Vagina (tissue), 2 donors: ENCODE results near the gene FAS. TPM values are rescaled to one million over a fixed set of nuclear protein-coding genes. Genes with fewer than 3 reads are reported as not detected.
"Not testable (repeated sequence)": the region's sequence is repeated elsewhere in the genome, so short reads cannot be mapped to it uniquely, and the experiment has no call there.

ENCODE experiments used
- DNase-seq, 2 donors: peaks; one replicate each; pipeline ENCODE4 v3.0.0-alpha.2; 2017; ENCODE audit errors: extremely low spot score in 2 of 2
- H3K27ac ChIP-seq: fragments of 200-600 bp; sonication (generic); one replicate; pipeline ENCODE4 v1.5.1; 2019
- H3K27me3 ChIP-seq: fragments of 200-600 bp; sonication (generic); one replicate; pipeline ENCODE4 v1.5.1; 2019
- H3K36me3 ChIP-seq, 2 donors: fragments of 200-600 bp; sonication (generic); one replicate each; pipeline ENCODE4 v1.5.1; 2017 to 2019
- H3K4me1 ChIP-seq: fragments of 200-600 bp; sonication (generic); one replicate; pipeline ENCODE4 v1.5.1; 2019
- H3K4me3 ChIP-seq, 2 donors: fragments of 200-600 bp; sonication (generic); 1 replicate in 1 of 2; 2 replicates in 1 of 2; pipeline ENCODE4 v1.5.1; 2016 to 2019
- H3K9me3 ChIP-seq: fragments of 200-600 bp; sonication (generic); one replicate; pipeline ENCODE4 v1.5.1; 2019
- POLR2A ChIP-seq, 2 donors: fragments of 450-650 bp; IDR thresholded peaks; one replicate each; pipeline ENCODE4 v1.6.1; 2017; ENCODE audit warnings: antibody characterized with exemption in 2 of 2, mild to moderate bottlenecking in 2 of 2, moderate library complexity in 2 of 2
- POLR2AphosphoS5 ChIP-seq, 2 donors: sonication (generic); formaldehyde crosslinking; IDR thresholded peaks; one replicate each; pipeline ENCODE4 v1.9.0; 2017; ENCODE audit warnings: antibody characterized with exemption in 2 of 2, mild to moderate bottlenecking in 2 of 2, low read depth in 1 of 2; ENCODE audit not compliant: insufficient read depth in 1 of 2
- intact Hi-C: fragments of 100-400 bp; cut with DNase I; formaldehyde crosslinking; loops from one replicate; pipeline ENCODE4 v1.15.1; 2023
- total RNA-seq: library from RNA; depleted of rRNA; stranded (reverse); fragments of >200 nt; gene quantifications from one replicate; pipeline ENCODE4 v1.2.3, GENCODE V29; 2016
- TF ChIP-seq, protein P1 (sequence below), 3 experiments: fragments of 450-650 bp in 2 of 3; fragments of 200-600 bp in 1 of 3; sonication (generic) in 1 of 3; IDR thresholded peaks; one replicate each; pipeline ENCODE4 v1.5.1; 2017 to 2019; ENCODE audit warnings: antibody characterized with exemption in 3 of 3, mild to moderate bottlenecking in 2 of 3, moderate library complexity in 2 of 3

Gene FAS
- total RNA-seq, 1 donor from 2014 or later, result 41.0 TPM

DNA sequence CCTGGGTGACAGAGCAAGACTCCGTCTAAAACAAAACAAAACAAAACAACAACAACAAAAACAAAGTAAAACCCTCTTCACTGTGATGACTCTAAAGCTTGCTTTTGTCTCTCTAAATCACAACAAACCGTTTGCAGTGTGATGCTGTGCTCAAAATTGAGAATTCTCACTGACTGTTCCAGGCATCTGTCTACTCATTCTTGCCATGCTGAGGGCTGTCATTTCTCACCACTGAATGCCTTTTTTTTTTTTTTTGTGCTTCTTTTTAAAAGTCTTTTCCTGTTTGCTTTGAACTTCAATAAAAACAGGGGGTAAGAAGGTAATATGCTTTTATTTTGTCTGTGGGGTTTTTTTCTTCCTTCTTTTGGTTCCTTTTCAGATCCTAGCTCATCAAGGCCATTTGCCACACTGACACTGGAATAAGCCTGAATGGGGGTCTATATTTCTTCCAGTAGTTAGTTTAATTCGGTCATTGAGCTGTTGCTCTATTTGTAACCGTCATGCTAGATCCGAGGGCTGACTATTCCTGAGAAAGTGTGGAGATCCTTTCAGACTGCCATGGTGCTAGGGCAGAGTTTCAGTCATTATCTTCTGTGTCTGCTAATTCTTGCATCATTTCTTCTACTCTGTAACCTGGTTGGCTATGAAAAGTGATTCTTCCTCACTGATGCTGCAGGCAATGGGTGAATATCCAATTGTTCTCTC lies 10.6 kb downstream of the FAS start:
- no peak for DNase-seq
- Histone ChIP-seq H3K4me3 (peak overlapping the region in 1 of 2 donors; percentile 18), H3K27ac (peak overlapping the region; percentile 38), H3K27me3 (no peaks in the 10 kb centered on the region), H3K9me3 (no peaks in the 10 kb centered on the region), H3K36me3 (peaks cover 0 to 5% of the 10 kb centered on the region in 2 donors), H3K4me1 (peaks cover 48% of the 10 kb centered on the region)
- no peak for TF ChIP-seq POLR2AphosphoS5 (IDR thresholded peaks at IDR 0.05; ENCODE audit: insufficient read depth in 1 of 2, low read depth in 1 of 2)
- TF ChIP-seq POLR2A (IDR thresholded peaks at IDR 0.05), result no peak
- intact Hi-C loops, result no loop called here

DNA sequence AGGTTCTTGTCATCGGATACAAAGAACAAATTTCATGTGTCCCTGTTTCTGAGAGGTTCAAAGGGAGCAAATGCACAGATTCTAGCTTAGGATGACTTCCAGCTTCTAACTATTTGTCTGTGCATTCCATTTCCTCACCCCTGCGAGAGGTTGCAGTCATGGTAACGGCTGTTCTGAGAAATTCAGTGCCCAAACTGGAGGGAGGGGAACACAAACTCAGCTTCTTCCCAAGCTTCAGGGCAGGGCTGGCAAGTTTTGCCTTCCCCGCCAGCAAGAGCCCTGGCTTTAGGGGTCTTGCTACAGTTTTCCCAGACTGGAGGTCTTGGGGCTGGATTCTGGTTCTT lies 11.1 kb downstream of the FAS start:
- Histone ChIP-seq H3K4me3 (no peak overlapping the region), H3K27me3 (no peaks in the 10 kb centered on the region), H3K27ac (peak overlapping the region; percentile 38), H3K4me1 (peaks cover 43% of the 10 kb centered on the region), H3K9me3 (no peaks in the 10 kb centered on the region), H3K36me3 (peaks cover 0 to 5% of the 10 kb centered on the region in 2 donors)
- no peak for DNase-seq
- TF ChIP-seq POLR2AphosphoS5 (IDR thresholded peaks at IDR 0.05; ENCODE audit: insufficient read depth in 1 of 2, low read depth in 1 of 2) (no peak), POLR2A (IDR thresholded peaks at IDR 0.05) (no peak)
- TF ChIP-seq, protein P1, sequence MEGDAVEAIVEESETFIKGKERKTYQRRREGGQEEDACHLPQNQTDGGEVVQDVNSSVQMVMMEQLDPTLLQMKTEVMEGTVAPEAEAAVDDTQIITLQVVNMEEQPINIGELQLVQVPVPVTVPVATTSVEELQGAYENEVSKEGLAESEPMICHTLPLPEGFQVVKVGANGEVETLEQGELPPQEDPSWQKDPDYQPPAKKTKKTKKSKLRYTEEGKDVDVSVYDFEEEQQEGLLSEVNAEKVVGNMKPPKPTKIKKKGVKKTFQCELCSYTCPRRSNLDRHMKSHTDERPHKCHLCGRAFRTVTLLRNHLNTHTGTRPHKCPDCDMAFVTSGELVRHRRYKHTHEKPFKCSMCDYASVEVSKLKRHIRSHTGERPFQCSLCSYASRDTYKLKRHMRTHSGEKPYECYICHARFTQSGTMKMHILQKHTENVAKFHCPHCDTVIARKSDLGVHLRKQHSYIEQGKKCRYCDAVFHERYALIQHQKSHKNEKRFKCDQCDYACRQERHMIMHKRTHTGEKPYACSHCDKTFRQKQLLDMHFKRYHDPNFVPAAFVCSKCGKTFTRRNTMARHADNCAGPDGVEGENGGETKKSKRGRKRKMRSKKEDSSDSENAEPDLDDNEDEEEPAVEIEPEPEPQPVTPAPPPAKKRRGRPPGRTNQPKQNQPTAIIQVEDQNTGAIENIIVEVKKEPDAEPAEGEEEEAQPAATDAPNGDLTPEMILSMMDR (IDR thresholded peaks at IDR 0.05), result no peak
- intact Hi-C loops, result no loop called here

DNA sequence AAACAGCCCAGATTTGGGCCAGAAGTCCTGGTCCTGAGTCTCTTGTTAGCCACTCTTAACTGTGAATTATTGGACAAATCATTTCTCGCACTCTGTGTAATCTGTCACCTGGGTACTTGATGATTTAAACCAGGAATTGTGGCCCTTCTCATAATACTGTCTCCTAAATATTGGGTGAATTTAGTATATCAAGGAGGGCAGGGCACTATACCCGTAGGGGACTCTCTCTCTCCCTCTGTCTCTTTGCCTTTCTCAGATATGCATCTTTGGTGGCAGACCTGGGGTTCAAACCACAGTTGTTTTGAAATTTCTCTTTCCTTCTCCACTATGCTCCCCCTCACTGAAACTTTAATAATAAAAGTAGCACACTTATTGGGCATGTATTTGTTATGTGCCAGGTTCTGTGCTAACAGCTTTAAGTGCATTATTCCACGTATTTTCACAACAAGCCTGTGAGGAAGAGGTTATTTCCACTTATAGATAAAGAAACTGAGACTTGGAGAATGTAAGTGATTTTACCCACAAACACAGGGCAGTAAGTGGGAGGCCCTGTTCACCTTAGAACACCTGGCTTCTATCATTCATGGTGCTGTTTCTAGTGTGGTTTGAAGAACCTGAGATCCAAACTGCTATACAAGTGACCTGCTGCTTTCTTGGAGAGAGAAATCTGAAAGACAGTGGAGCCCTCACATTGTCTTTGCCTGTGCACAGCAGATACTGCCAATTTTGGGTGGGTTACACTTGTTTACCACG lies 11.8 kb downstream of the FAS start:
- Histone ChIP-seq H3K4me1 (peaks cover 36% of the 10 kb centered on the region), H3K27me3 (no peaks in the 10 kb centered on the region), H3K9me3 (no peaks in the 10 kb centered on the region), H3K36me3 (peaks cover 0 to 7% of the 10 kb centered on the region in 2 donors), H3K4me3 (no peak overlapping the region), H3K27ac (peak overlapping the region; percentile 13)
- TF ChIP-seq, protein P1 (IDR thresholded peaks at IDR 0.05), result no peak
- no peak for TF ChIP-seq POLR2AphosphoS5 (IDR thresholded peaks at IDR 0.05; ENCODE audit: insufficient read depth in 1 of 2, low read depth in 1 of 2)
- no peak for TF ChIP-seq POLR2A (IDR thresholded peaks at IDR 0.05)
- intact Hi-C loops, result no loop called here
- no peak for DNase-seq

DNA sequence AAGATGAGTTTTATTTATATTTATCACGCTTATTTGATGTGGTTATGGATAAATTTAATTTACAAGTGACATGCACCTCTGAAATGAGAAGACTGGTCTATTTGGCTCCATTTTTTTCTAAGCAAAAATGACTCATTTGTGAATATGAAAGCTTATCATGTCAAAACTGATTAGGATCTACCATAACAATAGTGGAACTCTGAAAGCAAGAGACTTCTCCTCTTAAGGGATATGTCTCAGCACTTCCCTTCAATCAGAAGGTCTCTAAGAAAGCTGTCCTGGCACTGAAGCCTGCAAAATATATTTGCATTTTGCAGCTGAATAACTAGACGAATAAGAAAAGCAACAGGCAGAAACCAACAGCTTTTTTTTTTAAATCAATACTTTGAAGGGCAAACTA lies 12.7 kb downstream of the FAS start:
- peaks cover 0 to 13% of the 10 kb centered on the region in 2 donors for H3K36me3 ChIP-seq
- H3K9me3 ChIP-seq, result no peaks in the 10 kb centered on the region
- no peak for DNase-seq
- H3K27ac ChIP-seq, result no peak overlapping the region
- no peak overlapping the region for H3K4me3 ChIP-seq
- H3K27me3 ChIP-seq, result no peaks in the 10 kb centered on the region
- intact Hi-C loops, result no loop called here
- H3K4me1 ChIP-seq, result peaks cover 29% of the 10 kb centered on the region
- no peak for TF ChIP-seq POLR2A (IDR thresholded peaks at IDR 0.05)
- TF ChIP-seq, protein P1 (IDR thresholded peaks at IDR 0.05), result no peak

DNA sequence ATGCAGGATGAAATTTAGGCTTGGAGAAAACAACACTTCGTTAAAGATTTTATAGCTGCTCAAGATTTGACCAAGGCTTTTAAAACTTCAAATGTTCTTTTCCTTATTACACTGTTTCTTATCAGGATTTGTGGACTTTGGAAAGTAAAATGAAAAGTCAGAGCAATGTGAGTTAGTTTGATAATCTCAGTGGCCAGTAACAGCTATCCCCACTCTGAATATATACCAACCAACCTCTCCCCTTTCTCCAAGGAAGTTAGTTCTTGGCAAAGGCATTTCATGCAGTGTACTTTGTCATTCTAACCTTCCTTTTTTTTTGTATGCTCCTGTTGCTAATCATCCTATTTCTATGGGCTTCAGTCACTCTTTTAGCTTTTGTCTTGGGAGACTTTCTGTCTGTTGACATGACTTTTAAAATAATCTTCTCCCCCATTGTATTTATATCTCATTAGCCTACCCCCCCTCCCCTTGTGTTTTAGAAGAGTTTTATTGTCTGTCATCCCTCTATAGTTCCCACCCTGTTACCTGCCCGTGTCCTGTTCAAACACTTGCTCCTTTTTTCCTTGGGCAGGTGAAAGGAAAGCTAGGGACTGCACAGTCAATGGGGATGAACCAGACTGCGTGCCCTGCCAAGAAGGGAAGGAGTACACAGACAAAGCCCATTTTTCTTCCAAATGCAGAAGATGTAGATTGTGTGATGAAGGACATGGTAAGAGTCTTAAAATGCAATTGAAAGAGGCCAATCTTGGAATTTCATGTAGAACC lies 16.7 kb downstream of the FAS start:
- no peak for DNase-seq
- TF ChIP-seq POLR2AphosphoS5 (IDR thresholded peaks at IDR 0.05; ENCODE audit: insufficient read depth in 1 of 2, low read depth in 1 of 2) (no peak), POLR2A (IDR thresholded peaks at IDR 0.05) (no peak)
- TF ChIP-seq, protein P1 (IDR thresholded peaks at IDR 0.05), result no peak
- intact Hi-C loops, result no loop called here
- peaks cover 8% of the 10 kb centered on the region for H3K4me1 ChIP-seq
- no peaks in the 10 kb centered on the region for H3K9me3 ChIP-seq
- H3K4me3 ChIP-seq, result no peak overlapping the region
- H3K36me3 ChIP-seq, result peaks cover 0 to 45% of the 10 kb centered on the region in 2 donors
- H3K27ac ChIP-seq, result no peak overlapping the region
- H3K27me3 ChIP-seq, result no peaks in the 10 kb centered on the region

DNA sequence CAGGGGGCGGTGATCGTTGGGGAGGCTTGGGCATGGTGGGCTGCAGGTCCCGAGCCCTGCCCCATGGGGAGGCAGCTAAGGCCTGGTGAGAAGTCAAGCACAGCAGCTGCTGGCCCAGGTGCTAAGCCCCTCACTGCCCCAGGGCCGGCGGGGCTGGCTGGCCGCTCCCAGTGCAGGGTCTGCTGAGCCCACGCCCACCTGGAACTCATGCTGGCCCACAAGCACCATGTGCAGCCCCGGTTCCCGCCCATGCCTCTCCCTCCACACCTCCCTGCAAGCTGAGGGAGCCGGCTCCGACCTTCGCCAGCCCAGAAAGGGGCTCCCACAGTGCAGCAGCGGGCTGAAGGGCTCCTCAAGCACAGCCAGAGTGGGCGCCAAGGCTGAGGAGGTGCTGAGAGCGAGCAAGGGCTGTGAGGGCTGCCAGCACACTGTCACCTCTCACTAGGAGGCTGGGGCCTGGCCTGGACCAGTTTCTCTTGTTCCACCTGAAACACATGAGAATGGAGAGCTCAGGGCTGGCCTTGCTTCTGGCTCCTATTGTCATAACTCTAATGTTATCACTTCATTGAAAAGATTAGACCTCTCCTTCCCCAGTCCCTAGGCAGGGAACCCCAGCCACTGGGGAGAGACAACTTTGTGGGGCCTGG lies 28.2 kb downstream of the FAS start:
- H3K4me3 ChIP-seq, H3K27me3 ChIP-seq, intact Hi-C loops, H3K27ac ChIP-seq, DNase-seq, H3K4me1 ChIP-seq, H3K9me3 ChIP-seq: not testable (repeated sequence)
- peaks cover 0 to 39% of the 10 kb centered on the region in 2 donors for H3K36me3 ChIP-seq
